NT2/D1 (cell line): ENCODE results near the gene RAB3C.

Experiments used
- SUZ12 ChIP-seq: IDR thresholded peaks from 2 replicates; pipeline ENCODE4 v1.6.1; 2011; ENCODE audit not compliant: insufficient read length, insufficient read depth; ENCODE audit errors: extremely low read depth
- YY1 ChIP-seq: IDR thresholded peaks from 2 replicates; pipeline ENCODE4 v1.6.1; 2011; ENCODE audit not compliant: insufficient read length, insufficient read depth
- ZNF274 ChIP-seq: IDR thresholded peaks from 2 replicates; pipeline ENCODE4 v1.6.1; 2011; ENCODE audit warnings: mild to moderate bottlenecking, low read depth, low read length

- TF ChIP-seq ZNF274 (no peak), YY1 (no peak), SUZ12 (no peak)
Measured at GRCh38 chr5:58716713-58717112, 133.8 kb downstream of the RAB3C start.
